K562 (cell line): ENCODE measurements around the gene USF2. TPM values are rescaled to one million over a fixed set of nuclear protein-coding genes. Genes with fewer than 3 reads are reported as not detected.

Experiments
- CREM ChIP-seq: IDR thresholded peaks from 2 replicates; pipeline ENCODE4 v1.6.1; 2014; ENCODE audit warnings: antibody characterized with exemption, low read depth
- ELF2 ChIP-seq: fragments of 250-450 bp; sonication (Bioruptor Pico); IDR thresholded peaks from 2 replicates; pipeline ENCODE4 v1.5.0; 2021; ENCODE audit warnings: mild to moderate bottlenecking
- L3MBTL2 ChIP-seq: fragments of 450-650 bp; IDR thresholded peaks from 2 replicates; pipeline ENCODE4 v1.6.1; 2016; ENCODE audit warnings: mild to moderate bottlenecking, moderate library complexity
- MAFG ChIP-seq: fragments of 450-650 bp; conservative IDR thresholded peaks from 2 replicates; pipeline ENCODE4 v1.6.1; 2016; ENCODE audit warnings: missing genetic modification characterization, missing compliant biosample characterization
- MAZ ChIP-seq, 2 experiments: fragments of 450-650 bp in 1 of 2; sonication (generic) in 1 of 2; formaldehyde crosslinking; IDR thresholded peaks in 1 of 2; conservative IDR thresholded peaks in 1 of 2; 2 replicates each; pipeline versions ENCODE4 v1.4.0 to v1.5.0; 2020; ENCODE audit warnings: mild to moderate bottlenecking in 1 of 2, missing genetic modification reagents in 1 of 2
- NR0B1 ChIP-seq: fragments of 450-650 bp; IDR thresholded peaks from one replicate; pipeline ENCODE4 v1.6.1; 2018; ENCODE audit warnings: mild to moderate bottlenecking, moderate library complexity; ENCODE audit not compliant: partially characterized antibody
- NRF1 ChIP-seq, 2 experiments: fragments of 450-650 bp; IDR thresholded peaks in 1 of 2; conservative IDR thresholded peaks in 1 of 2; 2 replicates each; pipeline ENCODE4 v1.6.1; 2014; ENCODE audit warnings: mild to moderate bottlenecking in 2 of 2
- POLR3A ChIP-seq: IDR thresholded peaks from 2 replicates; pipeline ENCODE4 v1.6.1; 2011; ENCODE audit warnings: borderline replicate concordance, mild to moderate bottlenecking, moderate library complexity; ENCODE audit not compliant: insufficient read length, insufficient read depth; ENCODE audit errors: extremely low read depth
- ZFX ChIP-seq: sonication (generic); formaldehyde crosslinking; IDR thresholded peaks from 2 replicates; pipeline ENCODE4 v1.8.0; 2022; ENCODE audit warnings: mild to moderate bottlenecking, missing genetic modification reagents, moderate library complexity
- polyA plus RNA-seq, 8 experiments: library from polyadenylated mRNA; depleted of rRNA in 4 of 8; stranded (reverse) in 5 of 8; unstranded in 3 of 8; fragments of >200 nt; fragmentation: Nextera tagmentation in 2 of 8; fragmentation: Illumina TruSeq in 1 of 8; extraction: Ambion mirVana in 2 of 8; extraction: Trizol in 1 of 8; gene quantifications; 2 replicates each; pipeline versions ENCODE4 v1.2.1 to v1.2.3, GENCODE V29; 2011 to 2014; ENCODE audit warnings: inconsistent platforms in 1 of 8, missing spikeins in 1 of 8
- total RNA-seq, 7 experiments: library from RNA; depleted of rRNA in 6 of 7; stranded (reverse); fragments of >200 nt in 6 of 7; fragmentation: Illumina TruSeq in 2 of 7; extraction: Trizol in 2 of 7; gene quantifications; 2 replicates each; pipeline versions ENCODE4 v1.2.1 to v1.2.3, GENCODE V29; 2011 to 2021; ENCODE audit warnings: low replicate concordance in 1 of 7
- TF ChIP-seq, protein P1 (sequence below): fragments of 450-650 bp; IDR thresholded peaks from 2 replicates; pipeline ENCODE4 v1.6.1; 2016; ENCODE audit warnings: mild to moderate bottlenecking, moderate library complexity
- TF ChIP-seq, protein P2 (sequence below): fragments of 250-450 bp; sonication (Bioruptor Pico); IDR thresholded peaks from 2 replicates; pipeline ENCODE4 v1.9.0; 2021; ENCODE audit warnings: mild to moderate bottlenecking, inconsistent platforms

USF2 gene
- total and polyA plus RNA-seq, 9 of the 15 experiments (the other 6 are each of a cell fraction or from before 2014, with no cell fraction given) = 0.27 to 93.7 (median 58.4) TPM

DNA sequence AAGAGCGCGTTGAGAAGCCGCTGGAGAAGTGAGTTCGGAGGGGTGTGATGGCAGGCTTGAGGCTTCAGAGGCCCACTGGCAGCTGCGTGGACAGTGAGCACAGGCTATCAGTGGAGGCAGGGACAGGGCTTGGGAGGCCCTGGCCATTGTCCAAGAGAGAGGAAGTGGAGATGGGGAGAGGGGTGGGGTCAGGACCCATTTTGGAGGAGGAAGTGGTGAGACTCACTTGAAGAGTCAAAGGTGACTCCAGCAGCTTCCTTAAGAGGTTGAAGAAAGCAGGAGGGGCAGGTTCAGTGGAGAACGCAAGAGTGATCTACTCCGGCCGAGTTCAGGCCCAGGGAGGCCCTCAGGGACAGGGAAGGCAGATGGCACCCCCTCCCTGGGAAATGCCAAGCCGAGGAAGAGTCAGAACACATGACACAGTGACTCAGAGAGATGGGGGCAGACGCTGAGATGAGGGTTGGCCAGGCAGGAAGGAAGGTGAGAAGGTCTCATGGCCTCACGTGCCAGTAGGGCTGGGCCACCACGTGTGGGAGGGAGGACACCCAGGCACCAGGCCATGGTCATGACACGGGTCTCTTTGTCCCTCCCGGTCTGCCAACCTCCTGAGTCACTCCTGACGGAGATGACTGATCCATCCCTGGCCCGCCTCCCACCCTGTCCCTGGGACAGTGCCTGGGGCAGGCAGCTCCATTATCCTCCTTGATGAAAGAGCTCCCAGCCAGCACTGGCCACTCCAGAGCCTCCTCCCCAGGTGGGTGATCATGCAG, 50.1 kb downstream of the USF2 start (continued):
- no peak for TF ChIP-seq NR0B1
- TF ChIP-seq POLR3A = no peak
- TF ChIP-seq, protein P1, sequence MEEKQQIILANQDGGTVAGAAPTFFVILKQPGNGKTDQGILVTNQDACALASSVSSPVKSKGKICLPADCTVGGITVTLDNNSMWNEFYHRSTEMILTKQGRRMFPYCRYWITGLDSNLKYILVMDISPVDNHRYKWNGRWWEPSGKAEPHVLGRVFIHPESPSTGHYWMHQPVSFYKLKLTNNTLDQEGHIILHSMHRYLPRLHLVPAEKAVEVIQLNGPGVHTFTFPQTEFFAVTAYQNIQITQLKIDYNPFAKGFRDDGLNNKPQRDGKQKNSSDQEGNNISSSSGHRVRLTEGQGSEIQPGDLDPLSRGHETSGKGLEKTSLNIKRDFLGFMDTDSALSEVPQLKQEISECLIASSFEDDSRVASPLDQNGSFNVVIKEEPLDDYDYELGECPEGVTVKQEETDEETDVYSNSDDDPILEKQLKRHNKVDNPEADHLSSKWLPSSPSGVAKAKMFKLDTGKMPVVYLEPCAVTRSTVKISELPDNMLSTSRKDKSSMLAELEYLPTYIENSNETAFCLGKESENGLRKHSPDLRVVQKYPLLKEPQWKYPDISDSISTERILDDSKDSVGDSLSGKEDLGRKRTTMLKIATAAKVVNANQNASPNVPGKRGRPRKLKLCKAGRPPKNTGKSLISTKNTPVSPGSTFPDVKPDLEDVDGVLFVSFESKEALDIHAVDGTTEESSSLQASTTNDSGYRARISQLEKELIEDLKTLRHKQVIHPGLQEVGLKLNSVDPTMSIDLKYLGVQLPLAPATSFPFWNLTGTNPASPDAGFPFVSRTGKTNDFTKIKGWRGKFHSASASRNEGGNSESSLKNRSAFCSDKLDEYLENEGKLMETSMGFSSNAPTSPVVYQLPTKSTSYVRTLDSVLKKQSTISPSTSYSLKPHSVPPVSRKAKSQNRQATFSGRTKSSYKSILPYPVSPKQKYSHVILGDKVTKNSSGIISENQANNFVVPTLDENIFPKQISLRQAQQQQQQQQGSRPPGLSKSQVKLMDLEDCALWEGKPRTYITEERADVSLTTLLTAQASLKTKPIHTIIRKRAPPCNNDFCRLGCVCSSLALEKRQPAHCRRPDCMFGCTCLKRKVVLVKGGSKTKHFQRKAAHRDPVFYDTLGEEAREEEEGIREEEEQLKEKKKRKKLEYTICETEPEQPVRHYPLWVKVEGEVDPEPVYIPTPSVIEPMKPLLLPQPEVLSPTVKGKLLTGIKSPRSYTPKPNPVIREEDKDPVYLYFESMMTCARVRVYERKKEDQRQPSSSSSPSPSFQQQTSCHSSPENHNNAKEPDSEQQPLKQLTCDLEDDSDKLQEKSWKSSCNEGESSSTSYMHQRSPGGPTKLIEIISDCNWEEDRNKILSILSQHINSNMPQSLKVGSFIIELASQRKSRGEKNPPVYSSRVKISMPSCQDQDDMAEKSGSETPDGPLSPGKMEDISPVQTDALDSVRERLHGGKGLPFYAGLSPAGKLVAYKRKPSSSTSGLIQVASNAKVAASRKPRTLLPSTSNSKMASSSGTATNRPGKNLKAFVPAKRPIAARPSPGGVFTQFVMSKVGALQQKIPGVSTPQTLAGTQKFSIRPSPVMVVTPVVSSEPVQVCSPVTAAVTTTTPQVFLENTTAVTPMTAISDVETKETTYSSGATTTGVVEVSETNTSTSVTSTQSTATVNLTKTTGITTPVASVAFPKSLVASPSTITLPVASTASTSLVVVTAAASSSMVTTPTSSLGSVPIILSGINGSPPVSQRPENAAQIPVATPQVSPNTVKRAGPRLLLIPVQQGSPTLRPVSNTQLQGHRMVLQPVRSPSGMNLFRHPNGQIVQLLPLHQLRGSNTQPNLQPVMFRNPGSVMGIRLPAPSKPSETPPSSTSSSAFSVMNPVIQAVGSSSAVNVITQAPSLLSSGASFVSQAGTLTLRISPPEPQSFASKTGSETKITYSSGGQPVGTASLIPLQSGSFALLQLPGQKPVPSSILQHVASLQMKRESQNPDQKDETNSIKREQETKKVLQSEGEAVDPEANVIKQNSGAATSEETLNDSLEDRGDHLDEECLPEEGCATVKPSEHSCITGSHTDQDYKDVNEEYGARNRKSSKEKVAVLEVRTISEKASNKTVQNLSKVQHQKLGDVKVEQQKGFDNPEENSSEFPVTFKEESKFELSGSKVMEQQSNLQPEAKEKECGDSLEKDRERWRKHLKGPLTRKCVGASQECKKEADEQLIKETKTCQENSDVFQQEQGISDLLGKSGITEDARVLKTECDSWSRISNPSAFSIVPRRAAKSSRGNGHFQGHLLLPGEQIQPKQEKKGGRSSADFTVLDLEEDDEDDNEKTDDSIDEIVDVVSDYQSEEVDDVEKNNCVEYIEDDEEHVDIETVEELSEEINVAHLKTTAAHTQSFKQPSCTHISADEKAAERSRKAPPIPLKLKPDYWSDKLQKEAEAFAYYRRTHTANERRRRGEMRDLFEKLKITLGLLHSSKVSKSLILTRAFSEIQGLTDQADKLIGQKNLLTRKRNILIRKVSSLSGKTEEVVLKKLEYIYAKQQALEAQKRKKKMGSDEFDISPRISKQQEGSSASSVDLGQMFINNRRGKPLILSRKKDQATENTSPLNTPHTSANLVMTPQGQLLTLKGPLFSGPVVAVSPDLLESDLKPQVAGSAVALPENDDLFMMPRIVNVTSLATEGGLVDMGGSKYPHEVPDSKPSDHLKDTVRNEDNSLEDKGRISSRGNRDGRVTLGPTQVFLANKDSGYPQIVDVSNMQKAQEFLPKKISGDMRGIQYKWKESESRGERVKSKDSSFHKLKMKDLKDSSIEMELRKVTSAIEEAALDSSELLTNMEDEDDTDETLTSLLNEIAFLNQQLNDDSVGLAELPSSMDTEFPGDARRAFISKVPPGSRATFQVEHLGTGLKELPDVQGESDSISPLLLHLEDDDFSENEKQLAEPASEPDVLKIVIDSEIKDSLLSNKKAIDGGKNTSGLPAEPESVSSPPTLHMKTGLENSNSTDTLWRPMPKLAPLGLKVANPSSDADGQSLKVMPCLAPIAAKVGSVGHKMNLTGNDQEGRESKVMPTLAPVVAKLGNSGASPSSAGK = peak; percentile 92
- TF ChIP-seq NRF1 (conservative IDR thresholded peaks at IDR 0.05 in 1 of 2, IDR thresholded peaks at IDR 0.05 in 1 of 2) = 0 out of 4 replicates have a peak, but pooled peaks of 1 of the 2 experiments have one; percentile 11
- peak in 1 of 2 experiments; percentile 40; a peak in 1 of 4 replicates for TF ChIP-seq MAZ (CRISPR knock-in tag; conservative IDR thresholded peaks at IDR 0.05 in 1 of 2, IDR thresholded peaks at IDR 0.05 in 1 of 2)
- TF ChIP-seq, protein P2, sequence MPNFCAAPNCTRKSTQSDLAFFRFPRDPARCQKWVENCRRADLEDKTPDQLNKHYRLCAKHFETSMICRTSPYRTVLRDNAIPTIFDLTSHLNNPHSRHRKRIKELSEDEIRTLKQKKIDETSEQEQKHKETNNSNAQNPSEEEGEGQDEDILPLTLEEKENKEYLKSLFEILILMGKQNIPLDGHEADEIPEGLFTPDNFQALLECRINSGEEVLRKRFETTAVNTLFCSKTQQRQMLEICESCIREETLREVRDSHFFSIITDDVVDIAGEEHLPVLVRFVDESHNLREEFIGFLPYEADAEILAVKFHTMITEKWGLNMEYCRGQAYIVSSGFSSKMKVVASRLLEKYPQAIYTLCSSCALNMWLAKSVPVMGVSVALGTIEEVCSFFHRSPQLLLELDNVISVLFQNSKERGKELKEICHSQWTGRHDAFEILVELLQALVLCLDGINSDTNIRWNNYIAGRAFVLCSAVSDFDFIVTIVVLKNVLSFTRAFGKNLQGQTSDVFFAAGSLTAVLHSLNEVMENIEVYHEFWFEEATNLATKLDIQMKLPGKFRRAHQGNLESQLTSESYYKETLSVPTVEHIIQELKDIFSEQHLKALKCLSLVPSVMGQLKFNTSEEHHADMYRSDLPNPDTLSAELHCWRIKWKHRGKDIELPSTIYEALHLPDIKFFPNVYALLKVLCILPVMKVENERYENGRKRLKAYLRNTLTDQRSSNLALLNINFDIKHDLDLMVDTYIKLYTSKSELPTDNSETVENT (CRISPR knock-in tag) = no peak; the same call in 1 of the 2 replicates
- TF ChIP-seq CREM = peak; percentile 32; the same call in 1 of the 2 replicates
- peak; percentile 23; the same call in 1 of the 2 replicates for TF ChIP-seq MAFG (tag)
- TF ChIP-seq ELF2 (CRISPR knock-in tag) = 0 out of 2 replicates have a peak, but pooled peaks have one; percentile 42
- TF ChIP-seq L3MBTL2 = peak; percentile 83
- TF ChIP-seq ZFX = peak; percentile 18; the same call in 1 of the 2 replicates
